DOHH2 (cell line): ENCODE measurements around the gene STARD13.

Experiments used
- H3F3A ChIP-seq: fragments of 200-600 bp; sonication (generic), shearing (Covaris generic); 2 replicates; pipeline ENCODE4 v1.6.0; 2016; ENCODE audit warnings: antibody characterized with exemption, mild to moderate bottlenecking; ENCODE audit not compliant: control insufficient read depth, insufficient read depth
- H3K27ac ChIP-seq: fragments of 200-600 bp; sonication (generic); 2 replicates; pipeline ENCODE4 v1.5.1; 2014; ENCODE audit warnings: low read depth, mild to moderate bottlenecking, low read length, moderate library complexity
- H3K27me3 ChIP-seq: fragments of 200-600 bp; sonication (generic); 2 replicates; pipeline ENCODE4 v1.6.1; 2014; ENCODE audit warnings: mild to moderate bottlenecking, low read length, mixed read lengths; ENCODE audit not compliant: control insufficient read depth
- H3K36me3 ChIP-seq: fragments of 200-600 bp; sonication (generic); 2 replicates; pipeline ENCODE4 v1.6.1; 2014; ENCODE audit warnings: mild to moderate bottlenecking, low read length, moderate library complexity, mixed read lengths; ENCODE audit not compliant: control insufficient read depth
- H3K4me1 ChIP-seq: fragments of 200-600 bp; sonication (generic); 2 replicates; pipeline ENCODE4 v1.6.1; 2014; ENCODE audit warnings: mild to moderate bottlenecking, low read length, mixed read lengths; ENCODE audit not compliant: control insufficient read depth
- H3K4me2 ChIP-seq: fragments of 200-600 bp; sonication (generic); 2 replicates; pipeline ENCODE4 v1.6.0; 2014; ENCODE audit warnings: mild to moderate bottlenecking, low read length, moderate library complexity
- H3K4me3 ChIP-seq: fragments of 200-600 bp; sonication (generic); 2 replicates; pipeline ENCODE4 v1.5.1; 2014; ENCODE audit warnings: mild to moderate bottlenecking, low read length, mixed read lengths
- H3K79me2 ChIP-seq: fragments of 200-600 bp; sonication (generic); 2 replicates; pipeline ENCODE4 v1.6.1; 2014; ENCODE audit warnings: mild to moderate bottlenecking, low read length, mixed read lengths; ENCODE audit not compliant: control insufficient read depth
- H3K9me2 ChIP-seq: fragments of 200-600 bp; sonication (generic); replicated peaks from 2 replicates; pipeline ENCODE4 v1.6.1; 2014; ENCODE audit warnings: mild to moderate bottlenecking, low read length, mixed read lengths; ENCODE audit not compliant: control insufficient read depth
- H3K9me3 ChIP-seq: fragments of 200-600 bp; sonication (generic); 2 replicates; pipeline ENCODE4 v1.6.1; 2014; ENCODE audit warnings: antibody characterized with exemption, low read length, mixed read lengths; ENCODE audit not compliant: control insufficient read depth, insufficient read depth
- H4K20me1 ChIP-seq: fragments of 200-600 bp; sonication (generic); 2 replicates; pipeline ENCODE4 v1.6.0; 2014; ENCODE audit warnings: low read depth, mild to moderate bottlenecking, antibody characterized with exemption, low read length, moderate library complexity; ENCODE audit not compliant: control insufficient read depth, insufficient read depth
- CTCF ChIP-seq: fragments of 200-600 bp; sonication (generic); IDR thresholded peaks from one replicate; pipeline ENCODE4 v1.5.1; 2014; ENCODE audit warnings: antibody characterized with exemption, mild to moderate bottlenecking, low read depth, low read length; ENCODE audit not compliant: poor library complexity, severe bottlenecking
- EZH2phosphoT487 ChIP-seq: fragments of 200-600 bp; sonication (generic); IDR thresholded peaks from 2 replicates; pipeline ENCODE4 v1.6.1; 2017; ENCODE audit warnings: borderline replicate concordance, mild to moderate bottlenecking, antibody characterized with exemption, low read length, moderate library complexity, mixed read lengths

The STARD13 gene

GRCh38 chr13:33110386-33110712, 175.2 kb downstream of the STARD13 start:
- Histone ChIP-seq H3K27ac (peak overlapping the region; percentile 80), H3K4me2 (peak overlapping the region; percentile 91), H4K20me1 (no peaks in the 10 kb centered on the region), H3F3A (no peaks in the 10 kb centered on the region), H3K4me1 (peaks cover 54% of the 10 kb centered on the region), H3K9me3 (no peaks in the 10 kb centered on the region), H3K4me3 (peak overlapping the region; percentile 69), H3K36me3 (no peaks in the 10 kb centered on the region), H3K27me3 (no peaks in the 10 kb centered on the region), H3K79me2 (no peaks in the 10 kb centered on the region), H3K9me2 (no peaks in the 10 kb centered on the region)
- TF ChIP-seq CTCF (no peak), EZH2phosphoT487 (no peak)

GRCh38 chr13:33109801-33110200, 175.8 kb downstream of the STARD13 start:
- H3K4me1 ChIP-seq = peaks cover 55% of the 10 kb centered on the region

GRCh38 chr13:33109271-33109697, 176.3 kb downstream of the STARD13 start:
- TF ChIP-seq CTCF (no peak), EZH2phosphoT487 (no peak)
- Histone ChIP-seq H3K36me3 (no peaks in the 10 kb centered on the region), H3K27ac (peak overlapping the region; percentile 12; the same call in 1 of the 2 replicates), H3K4me2 (peak overlapping the region; percentile 91), H3K4me3 (peak overlapping the region; percentile 69), H3K9me2 (no peaks in the 10 kb centered on the region), H3K27me3 (no peaks in the 10 kb centered on the region), H3K4me1 (peaks cover 55% of the 10 kb centered on the region), H4K20me1 (no peaks in the 10 kb centered on the region), H3F3A (no peaks in the 10 kb centered on the region), H3K79me2 (no peaks in the 10 kb centered on the region), H3K9me3 (no peaks in the 10 kb centered on the region)

More at GRCh38 chr13:33109801-33110200, 175.8 kb downstream of the STARD13 start:
- peak overlapping the region; percentile 91 for H3K4me2 ChIP-seq
- no peaks in the 10 kb centered on the region for H3K27me3 ChIP-seq
- no peaks in the 10 kb centered on the region for H4K20me1 ChIP-seq
- H3K4me3 ChIP-seq = peak overlapping the region; percentile 69
- TF ChIP-seq CTCF (peak; percentile 73), EZH2phosphoT487 (no peak)
- H3K36me3 ChIP-seq = no peaks in the 10 kb centered on the region
- H3K9me2 ChIP-seq = no peaks in the 10 kb centered on the region
- no peaks in the 10 kb centered on the region for H3F3A ChIP-seq
- H3K27ac ChIP-seq = peak overlapping the region; percentile 80; the same call in 1 of the 2 replicates
- no peaks in the 10 kb centered on the region for H3K79me2 ChIP-seq
- no peaks in the 10 kb centered on the region for H3K9me3 ChIP-seq
